SHP77 treated with DMSO at 0.1 percent for 48 hours (cell line): ENCODE results near the gene UCP2.

ENCODE experiments used
- DNase-seq: peaks from one replicate; lab custom pipeline; 2025; lab: John Stamatoyannopoulos, UW

Gene UCP2

GRCh38 chr11:73971175-73971719, 11.4 kb downstream of the UCP2 start:
- DNase-seq = no peak

- no peak for DNase-seq
Observed at GRCh38 chr11:73969991-73970800, 12.4 kb downstream of the UCP2 start.

- DNase-seq = no peak
Observed at GRCh38 chr11:73969091-73969490, 13.6 kb downstream of the UCP2 start.

- DNase-seq = no peak
Observed at GRCh38 chr11:73968356-73968966, 14.2 kb downstream of the UCP2 start.

GRCh38 chr11:73965764-73966121, 16.9 kb downstream of the UCP2 start:
- DNase-seq = no peak

GRCh38 chr11:73965076-73965763, 17.4 kb downstream of the UCP2 start:
- no peak for DNase-seq

GRCh38 chr11:73963861-73964260, 18.8 kb downstream of the UCP2 start:
- no peak for DNase-seq

- DNase-seq = no peak
Observed at GRCh38 chr11:73962101-73962705, 20.4 kb downstream of the UCP2 start.

GRCh38 chr11:73961321-73961720, 21.3 kb downstream of the UCP2 start:
- DNase-seq = no peak

GRCh38 chr11:73958521-73959141, 24.0 kb downstream of the UCP2 start:
- DNase-seq = no peak

GRCh38 chr11:73957654-73958361, 24.8 kb downstream of the UCP2 start:
- no peak for DNase-seq

- DNase-seq = no peak
Observed at GRCh38 chr11:73956876-73957653, 25.6 kb downstream of the UCP2 start.

- peak; percentile 76 for DNase-seq
Observed at GRCh38 chr11:73951797-73952196, 30.8 kb downstream of the UCP2 start.

GRCh38 chr11:73950869-73951710, 31.6 kb downstream of the UCP2 start, which contains the start of gene DNAJB13:
Gene DNAJB13 (plus strand): TSS chr11:73951026. CDS start chr11:73951070, 44 bp downstream.
- DNase-seq = peak; percentile 79

GRCh38 chr11:73949912-73950311, 32.7 kb downstream of the UCP2 start:
- DNase-seq = no peak

GRCh38 chr11:73949246-73949645, 33.4 kb downstream of the UCP2 start:
- no peak for DNase-seq

GRCh38 chr11:73946798-73947458, 35.7 kb downstream of the UCP2 start:
- DNase-seq = peak; percentile 54

- DNase-seq = no peak
Observed at GRCh38 chr11:73945396-73945795, 37.2 kb downstream of the UCP2 start.

GRCh38 chr11:73944901-73945300, 37.7 kb downstream of the UCP2 start:
- no peak for DNase-seq
